Measurements from ENCODE around the gene SLC7A1.

GRCh38 chr13:29576581-29576980 is 18.9 kb downstream of the SLC7A1 start:
- TF ChIP-seq CTCF (IDR thresholded peaks at IDR 0.05) (no peak), POLR2A (IDR thresholded peaks at IDR 0.05) (no peak), POLR2AphosphoS5 (IDR thresholded peaks at IDR 0.05) (no peak), EP300 (IDR thresholded peaks at IDR 0.05) (no peak)
